Activated CD8-positive, alpha-beta T cell treated with anti-CD3 and anti-CD28 coated beads for 36 hours (primary cell): ENCODE data around the gene EPGN. TPM values are rescaled to one million over a fixed set of nuclear protein-coding genes. Genes with fewer than 3 reads are reported as not detected.

ENCODE experiments used
- ATAC-seq: fragments of 200-7000 bp; cut with Tn5 transposase; one replicate; pipeline ENCODE4 v1.10.0; 2021; ENCODE audit warnings: mild to moderate bottlenecking, moderate library complexity
- CTCF ChIA-PET: fragments of 350-600 bp; sonication (Branson Sonifier 250); formaldehyde crosslinking; loops from one replicate; lab custom pipeline; 2021; ENCODE audit warnings: antibody characterized with exemption; lab: Charles Lee
- POLR2A ChIA-PET: fragments of 350-600 bp; sonication (Branson Sonifier 250); formaldehyde crosslinking; loops from one replicate; lab custom pipeline; 2021; ENCODE audit warnings: antibody characterized with exemption; lab: Charles Lee
- DNase-seq: peaks from one replicate; pipeline ENCODE4 v3.0.0-alpha.2; 2020
- H3K27ac Mint-ChIP-seq: one replicate; pipeline ENCODE4 v1.8.0; 2021; ENCODE audit warnings: mild to moderate bottlenecking, mixed read lengths
- H3K27me3 Mint-ChIP-seq: one replicate; pipeline ENCODE4 v1.8.0; 2021; ENCODE audit warnings: mixed read lengths
- H3K36me3 Mint-ChIP-seq: one replicate; pipeline ENCODE4 v1.8.0; 2021; ENCODE audit warnings: low read depth, mixed read lengths
- H3K4me1 Mint-ChIP-seq: one replicate; pipeline ENCODE4 v1.8.0; 2021; ENCODE audit warnings: low read depth, mixed read lengths
- H3K4me3 Mint-ChIP-seq: one replicate; pipeline ENCODE4 v1.8.0; 2021; ENCODE audit warnings: mild to moderate bottlenecking, moderate library complexity, mixed read lengths
- H3K9me3 Mint-ChIP-seq: one replicate; pipeline ENCODE4 v1.8.0; 2021; ENCODE audit warnings: mixed read lengths
- CTCF ChIP-seq: fragments of 200-600 bp; IDR thresholded peaks from one replicate; pipeline ENCODE4 v1.8.0; 2022; ENCODE audit warnings: antibody characterized with exemption, mild to moderate bottlenecking
- intact Hi-C: fragments of 100-400 bp; cut with micrococcal nuclease; formaldehyde crosslinking; loops from one replicate; pipeline ENCODE4 v1.10.0; 2022
- total RNA-seq, 2 experiments: library from RNA; stranded (reverse); gene quantifications; one replicate each; pipeline ENCODE4 v1.2.3, GENCODE V29; 2021

The EPGN gene
- total RNA-seq, 2 experiments from 2014 or later: not detected

- H3K36me3 Mint-ChIP-seq: no peaks in the 10 kb centered on the region
- ATAC-seq (no peak), DNase-seq (no peak)
- H3K4me3 Mint-ChIP-seq: no peak overlapping the region
- TF ChIP-seq CTCF: no peak
- POLR2A ChIA-PET: no interaction called here
- H3K27me3 Mint-ChIP-seq: peaks cover 27% of the 10 kb centered on the region
- intact Hi-C loops: no loop called here
- no peaks in the 10 kb centered on the region for H3K9me3 Mint-ChIP-seq
- H3K4me1 Mint-ChIP-seq: peaks cover 10% of the 10 kb centered on the region
- H3K27ac Mint-ChIP-seq: no peak overlapping the region
- CTCF ChIA-PET: interaction anchor here (1.3 kb wide), 1 partner anchor 45 kb away, joined by 3 read pairs; no protein-coding TSS in a partner anchor
Measured at GRCh38 chr4:74365761-74366160, 57.5 kb downstream of the EPGN start.

Other genes with a start within 250 kb of the EPGN start
- gene CXCL2, start 209.3 kb upstream of the EPGN start, total RNA-seq: not detected
- 1 to 10 TPM; 7.3 to 8.1 TPM for gene MTHFD2L, start 150.4 kb upstream of the EPGN start, total RNA-seq
- gene EREG, start 56.7 kb downstream of the EPGN start, total RNA-seq: not detected
- under 1 TPM; 0.67 to 0.99 TPM for gene AREG, start 136.7 kb downstream of the EPGN start, total RNA-seq